ENCODE results near the gene INTS6. TPM values are rescaled to one million over a fixed set of nuclear protein-coding genes. Genes with fewer than 3 reads are reported as not detected.

The INTS6 gene
- total RNA-seq, 1 experiment from 2014 or later: 27.2 TPM

DNA sequence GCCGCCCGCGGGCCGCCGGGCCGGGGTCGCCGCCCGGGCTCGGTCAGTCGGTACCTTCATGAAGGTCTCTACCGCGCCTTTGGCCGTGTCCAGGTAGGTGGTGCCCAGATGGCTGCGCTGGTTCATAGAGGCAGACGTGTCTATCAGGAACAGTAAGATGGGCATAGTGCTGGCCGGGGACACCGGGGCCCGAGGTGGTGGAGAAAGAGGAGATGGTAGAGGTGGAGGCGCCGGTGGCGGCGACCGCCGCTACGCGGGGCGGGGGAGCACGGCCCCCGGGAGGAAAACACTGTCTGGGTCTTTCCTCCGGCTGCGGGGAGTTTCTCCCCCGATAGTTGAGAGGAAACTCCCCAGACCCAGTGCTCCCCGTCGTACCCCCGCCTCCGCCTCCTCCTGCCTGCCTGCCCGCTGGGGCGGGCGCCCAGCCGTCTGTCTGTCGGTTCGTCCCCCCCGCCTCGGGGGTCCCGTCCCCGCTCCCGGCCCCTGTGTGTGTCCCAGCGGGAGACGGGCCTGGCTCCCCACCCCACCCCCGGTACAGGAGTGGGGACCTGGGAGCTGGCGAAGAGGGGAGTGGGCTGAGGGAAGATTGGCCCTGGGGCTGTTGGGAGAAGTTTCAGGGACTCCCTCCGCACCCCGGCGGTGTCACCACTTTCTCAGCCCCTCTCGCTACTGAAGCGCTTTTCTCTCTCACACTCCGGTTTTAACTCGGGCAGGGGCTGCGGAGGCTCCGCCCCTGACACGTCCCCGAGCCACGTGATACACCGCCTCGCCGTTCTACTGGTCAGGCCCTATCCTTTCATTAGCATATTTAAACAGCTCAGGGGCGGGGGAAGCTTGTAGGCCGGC is at the start of gene INTS6 (continued):
- 0 out of 2 replicates have a peak, but pooled peaks have one; percentile 41 for TF ChIP-seq AFF4 (CRISPR knock-in tag; IDR thresholded peaks at IDR 0.05; ENCODE audit: borderline replicate concordance)

GRCh38 chr13:51502153-51502651 is 49.4 kb upstream of the INTS6 start:
- H3K4me3 Mint-ChIP-seq: no peak overlapping the region
- H3K9me3 Mint-ChIP-seq: peaks cover 3% of the 10 kb centered on the region; the same call in 1 of the 2 replicates
- no peak overlapping the region for H3K27ac Mint-ChIP-seq
- CTCF ChIA-PET: no interaction called here
- DNase-seq (ENCODE audit: low spot score) (no peak), ATAC-seq (no peak)
- H3K36me3 Mint-ChIP-seq: no peaks in the 10 kb centered on the region
- POLR2A ChIA-PET: no interaction called here
- peaks cover 3% of the 10 kb centered on the region; the same call in 1 of the 2 replicates for H3K27me3 Mint-ChIP-seq (ENCODE audit: low read depth)
- TF ChIP-seq GTF2I (CRISPR knock-in tag; conservative IDR thresholded peaks at IDR 0.05) (no peak), ZMAT4 (CRISPR knock-in tag; IDR thresholded peaks at IDR 0.05) (no peak), SMAD4 (CRISPR knock-in tag; IDR thresholded peaks at IDR 0.05) (no peak), ZNF263 (CRISPR knock-in tag; IDR thresholded peaks at IDR 0.05; ENCODE audit: low read depth) (no peak), NFATC4 (CRISPR knock-in tag; IDR thresholded peaks at IDR 0.05) (no peak), TEAD4 (CRISPR knock-in tag; IDR thresholded peaks at IDR 0.05) (no peak), CREM (CRISPR knock-in tag; IDR thresholded peaks at IDR 0.05) (no peak), TP53 (CRISPR knock-in tag; IDR thresholded peaks at IDR 0.05) (no peak), NFYB (CRISPR knock-in tag; conservative IDR thresholded peaks at IDR 0.05; ENCODE audit: low read depth) (no peak), PRRX2 (CRISPR knock-in tag; IDR thresholded peaks at IDR 0.05) (no peak)
- H3K4me1 Mint-ChIP-seq: no peaks in the 10 kb centered on the region

DNA sequence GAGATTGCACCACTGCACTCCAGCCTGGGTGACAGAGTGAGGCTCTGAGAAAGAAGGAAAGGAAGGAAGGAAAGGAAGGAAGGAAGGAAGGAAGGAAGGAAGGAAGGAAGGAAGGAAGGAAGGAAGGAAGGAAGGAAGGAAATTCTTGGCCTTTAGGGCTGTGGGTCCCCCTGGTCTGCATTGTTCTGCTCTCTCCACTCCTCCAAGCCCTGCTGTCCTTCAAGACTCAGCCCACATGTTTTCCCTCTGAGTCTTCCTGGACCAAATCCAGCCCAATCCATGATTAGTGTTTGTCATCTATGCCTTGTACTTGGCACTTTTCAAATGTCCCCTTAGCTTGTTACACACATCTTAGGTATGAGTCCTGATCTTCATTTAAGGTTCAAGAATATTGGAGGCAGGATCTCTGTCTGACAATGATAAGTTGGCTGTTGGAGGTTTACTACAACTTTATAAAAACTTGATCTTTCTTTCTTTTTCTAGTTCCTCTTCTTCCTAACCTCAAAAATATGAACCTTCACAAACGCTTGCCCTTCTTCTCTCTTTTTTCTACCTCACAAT is 48.8 kb upstream of the INTS6 start:
- DNase-seq (ENCODE audit: low spot score): no peak
- H3K36me3 Mint-ChIP-seq: no peaks in the 10 kb centered on the region
- no peak for ATAC-seq
- peaks cover 3% of the 10 kb centered on the region; the same call in 1 of the 2 replicates for H3K27me3 Mint-ChIP-seq (ENCODE audit: low read depth)
- ChIA-PET CTCF (no interaction called here), POLR2A (interaction anchor here (0.6 kb wide), 1 partner anchor 352 kb away, joined by 4 read pairs; no protein-coding TSS in a partner anchor)
- H3K9me3 Mint-ChIP-seq: peaks cover 3% of the 10 kb centered on the region; the same call in 1 of the 2 replicates
- no peak overlapping the region for H3K27ac Mint-ChIP-seq
- no peak overlapping the region for H3K4me3 Mint-ChIP-seq
- TF ChIP-seq E2F5 (CRISPR knock-in tag; IDR thresholded peaks at IDR 0.05) (no peak), AFF4 (CRISPR knock-in tag; IDR thresholded peaks at IDR 0.05; ENCODE audit: borderline replicate concordance) (no peak), GABPB1 (CRISPR knock-in tag; IDR thresholded peaks at IDR 0.05) (no peak), HMGA2 (CRISPR knock-in tag; IDR thresholded peaks at IDR 0.05) (no peak), ZNF423 (CRISPR knock-in tag; IDR thresholded peaks at IDR 0.05) (no peak), ZNF232 (CRISPR knock-in tag; IDR thresholded peaks at IDR 0.05) (no peak)
- H3K4me1 Mint-ChIP-seq: no peaks in the 10 kb centered on the region
